Measurements from ENCODE around the gene GFM2. TPM values are rescaled to one million over a fixed set of nuclear protein-coding genes. Genes with fewer than 3 reads are reported as not detected.
"Not testable (repeated sequence)": the region's sequence is repeated elsewhere in the genome, so short reads cannot be mapped to it uniquely, and the experiment has no call there.

The GFM2 gene
- total RNA-seq, 1 donor from 2014 or later, result 31.8 TPM

GRCh38 chr5:74772359-74772758, 5.4 kb upstream of the GFM2 start:
- Histone ChIP-seq H3K36me3 (ENCODE audit: control insufficient read depth in 3 of 3, insufficient read depth in 3 of 3, low read length in 3 of 3) (peaks cover 6 to 51% (median 49%) of the 10 kb centered on the region in 3 donors), H3K27me3 (ENCODE audit: control insufficient read depth in 3 of 3, insufficient read depth in 3 of 3, low read length in 3 of 3) (no peaks in the 10 kb centered on the region), H3K27ac (ENCODE audit: low read depth, low read length) (no peak overlapping the region), H3K4me3 (ENCODE audit: low read length in 3 of 3) (no peak overlapping the region), H3K9ac (ENCODE audit: low read depth in 1 of 3, low read length in 3 of 3) (no peak overlapping the region), H3K4me1 (ENCODE audit: control insufficient read depth in 3 of 3, insufficient read depth in 3 of 3, low read length in 3 of 3) (peaks cover 6 to 10% (median 8%) of the 10 kb centered on the region in 3 donors), H3K9me3 (ENCODE audit: control insufficient read depth in 3 of 3, low read length in 3 of 3) (no peaks in the 10 kb centered on the region)

GRCh38 chr5:74767579-74767913, 629 bp upstream of the GFM2 start:
- peak overlapping the region; percentile 88 to 97 (median 90) for H3K4me3 ChIP-seq (ENCODE audit: low read length in 3 of 3)
- no peaks in the 10 kb centered on the region for H3K27me3 ChIP-seq (ENCODE audit: control insufficient read depth in 3 of 3, insufficient read depth in 3 of 3, low read length in 3 of 3)
- peak overlapping the region; percentile 61 for H3K27ac ChIP-seq (ENCODE audit: low read depth, low read length)
- peak overlapping the region; percentile 88 to 96 (median 96) for H3K9ac ChIP-seq (ENCODE audit: low read depth in 1 of 3, low read length in 3 of 3)
- H3K9me3 ChIP-seq (ENCODE audit: control insufficient read depth in 3 of 3, low read length in 3 of 3), result no peaks in the 10 kb centered on the region
- peaks cover under 1 to 25% (median 23%) of the 10 kb centered on the region in 3 donors for H3K36me3 ChIP-seq (ENCODE audit: control insufficient read depth in 3 of 3, insufficient read depth in 3 of 3, low read length in 3 of 3)
- peaks cover 21 to 25% (median 22%) of the 10 kb centered on the region in 3 donors for H3K4me1 ChIP-seq (ENCODE audit: control insufficient read depth in 3 of 3, insufficient read depth in 3 of 3, low read length in 3 of 3)

DNA sequence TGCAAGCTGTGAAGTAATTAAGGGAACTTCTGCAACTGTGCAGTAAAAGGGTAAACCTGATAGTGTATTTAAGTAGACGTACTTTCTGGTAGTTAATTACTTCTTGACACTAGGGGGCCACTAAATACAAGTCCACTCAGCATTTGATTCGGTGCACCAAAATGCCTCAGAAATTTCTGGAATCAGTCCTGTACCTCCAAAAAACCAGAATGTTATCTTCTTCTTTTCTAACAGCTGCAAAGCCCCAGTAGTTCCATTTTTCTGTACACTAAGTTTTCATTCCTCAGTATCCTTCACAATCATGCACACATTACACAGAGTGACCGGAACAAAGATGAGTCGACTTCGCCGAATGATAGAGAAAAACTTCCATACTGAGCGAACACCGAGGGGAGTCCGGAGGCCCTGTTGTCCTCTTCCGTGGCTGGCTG, 484 bp downstream of the GFM2 start:
- Histone ChIP-seq H3K27me3 (ENCODE audit: control insufficient read depth in 3 of 3, insufficient read depth in 3 of 3, low read length in 3 of 3) (no peaks in the 10 kb centered on the region), H3K4me3 (ENCODE audit: low read length in 3 of 3) (peak overlapping the region; percentile 88 to 97 (median 90)), H3K9ac (ENCODE audit: low read depth in 1 of 3, low read length in 3 of 3) (peak overlapping the region; percentile 88 to 96 (median 96)), H3K9me3 (ENCODE audit: control insufficient read depth in 3 of 3, low read length in 3 of 3) (no peaks in the 10 kb centered on the region), H3K27ac (ENCODE audit: low read depth, low read length) (peak overlapping the region; percentile 61), H3K4me1 (ENCODE audit: control insufficient read depth in 3 of 3, insufficient read depth in 3 of 3, low read length in 3 of 3) (peaks cover 21 to 25% (median 23%) of the 10 kb centered on the region in 3 donors), H3K36me3 (ENCODE audit: control insufficient read depth in 3 of 3, insufficient read depth in 3 of 3, low read length in 3 of 3) (peaks cover 0 to 22% (median 19%) of the 10 kb centered on the region in 3 donors)

DNA sequence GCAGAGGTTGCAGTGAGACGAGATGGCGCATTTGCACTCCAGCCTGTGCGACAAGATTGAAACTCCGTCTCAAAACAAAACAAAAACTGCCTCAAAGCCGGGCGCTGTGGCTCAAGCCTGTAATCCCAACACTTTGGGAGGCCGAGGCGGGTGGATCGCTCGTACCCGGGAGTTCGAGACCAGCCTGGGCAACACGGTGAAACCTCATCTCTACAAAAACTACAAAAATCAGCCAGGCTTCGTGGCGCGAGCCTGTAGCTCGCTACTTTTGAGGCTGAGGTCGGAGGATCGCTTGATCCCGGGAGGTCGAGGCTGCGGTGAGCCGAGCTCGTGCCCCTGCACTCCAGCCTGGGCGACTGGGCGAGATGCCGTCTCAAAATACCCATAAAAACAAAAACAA, 988 bp downstream of the GFM2 start:
- Histone ChIP-seq H3K9me3 (ENCODE audit: control insufficient read depth in 3 of 3, low read length in 3 of 3) (no peaks in the 10 kb centered on the region), H3K36me3 (ENCODE audit: control insufficient read depth in 3 of 3, insufficient read depth in 3 of 3, low read length in 3 of 3) (peaks cover 0 to 18% (median 18%) of the 10 kb centered on the region in 3 donors), H3K4me1 (ENCODE audit: control insufficient read depth in 3 of 3, insufficient read depth in 3 of 3, low read length in 3 of 3) (peaks cover 21 to 25% (median 24%) of the 10 kb centered on the region in 3 donors), H3K27me3 (ENCODE audit: control insufficient read depth in 3 of 3, insufficient read depth in 3 of 3, low read length in 3 of 3) (no peaks in the 10 kb centered on the region), H3K27ac (ENCODE audit: low read depth, low read length) (no peak overlapping the region), H3K4me3 (ENCODE audit: low read length in 3 of 3) (peak overlapping the region; percentile 88 to 97 (median 90)), H3K9ac (ENCODE audit: low read depth in 1 of 3, low read length in 3 of 3) (peak overlapping the region; percentile 88 to 96 (median 96))

GRCh38 chr5:74765201-74765600, 1.7 kb downstream of the GFM2 start:
- Histone ChIP-seq H3K4me3 (ENCODE audit: low read length in 3 of 3) (peak overlapping the region in 2 of 3 donors; percentile 41 to 88), H3K9me3 (ENCODE audit: control insufficient read depth in 3 of 3, low read length in 3 of 3) (no peaks in the 10 kb centered on the region), H3K27me3 (ENCODE audit: control insufficient read depth in 3 of 3, insufficient read depth in 3 of 3, low read length in 3 of 3) (no peaks in the 10 kb centered on the region), H3K27ac (ENCODE audit: low read depth, low read length) (no peak overlapping the region), H3K36me3 (ENCODE audit: control insufficient read depth in 3 of 3, insufficient read depth in 3 of 3, low read length in 3 of 3) (peaks cover 2 to 16% (median 16%) of the 10 kb centered on the region in 3 donors), H3K4me1 (ENCODE audit: control insufficient read depth in 3 of 3, insufficient read depth in 3 of 3, low read length in 3 of 3) (peaks cover 21 to 25% (median 24%) of the 10 kb centered on the region in 3 donors), H3K9ac (ENCODE audit: low read depth in 1 of 3, low read length in 3 of 3) (peak overlapping the region in 1 of 3 donors; percentile 37)

- no peak overlapping the region for H3K4me3 ChIP-seq (ENCODE audit: low read length in 3 of 3)
Measured at GRCh38 chr5:74763504-74763903, 3.4 kb downstream of the GFM2 start.

DNA sequence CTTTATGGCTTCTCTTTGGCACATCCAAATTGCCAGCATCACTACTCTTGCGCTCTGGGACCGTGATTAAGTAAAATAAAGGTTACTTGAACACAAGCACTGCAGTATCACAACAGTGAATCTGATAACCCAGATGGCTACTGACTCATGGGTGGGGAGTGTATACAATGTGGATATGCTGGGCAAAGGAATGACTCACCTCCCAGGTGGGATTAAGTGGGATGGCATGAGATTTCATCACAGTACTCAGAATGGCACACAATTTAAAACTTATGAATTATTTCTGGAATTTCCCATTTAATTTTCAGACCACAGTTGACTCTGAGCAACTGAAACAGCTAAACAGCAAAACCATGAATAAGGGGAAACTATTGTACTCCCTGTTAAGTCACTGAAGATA, 4.3 kb downstream of the GFM2 start:
- no peak overlapping the region for H3K9ac ChIP-seq (ENCODE audit: low read depth in 1 of 3, low read length in 3 of 3)

More at GRCh38 chr5:74763504-74763903, 3.4 kb downstream of the GFM2 start:
- Histone ChIP-seq H3K4me1 (ENCODE audit: control insufficient read depth in 3 of 3, insufficient read depth in 3 of 3, low read length in 3 of 3) (peaks cover 21 to 25% (median 24%) of the 10 kb centered on the region in 3 donors), H3K27me3 (ENCODE audit: control insufficient read depth in 3 of 3, insufficient read depth in 3 of 3, low read length in 3 of 3) (no peaks in the 10 kb centered on the region), H3K9me3 (ENCODE audit: control insufficient read depth in 3 of 3, low read length in 3 of 3) (no peaks in the 10 kb centered on the region), H3K27ac (ENCODE audit: low read depth, low read length) (no peak overlapping the region), H3K36me3 (ENCODE audit: control insufficient read depth in 3 of 3, insufficient read depth in 3 of 3, low read length in 3 of 3) (peaks cover 4 to 14% (median 11%) of the 10 kb centered on the region in 3 donors), H3K9ac (ENCODE audit: low read depth in 1 of 3, low read length in 3 of 3) (no peak overlapping the region)

DNA sequence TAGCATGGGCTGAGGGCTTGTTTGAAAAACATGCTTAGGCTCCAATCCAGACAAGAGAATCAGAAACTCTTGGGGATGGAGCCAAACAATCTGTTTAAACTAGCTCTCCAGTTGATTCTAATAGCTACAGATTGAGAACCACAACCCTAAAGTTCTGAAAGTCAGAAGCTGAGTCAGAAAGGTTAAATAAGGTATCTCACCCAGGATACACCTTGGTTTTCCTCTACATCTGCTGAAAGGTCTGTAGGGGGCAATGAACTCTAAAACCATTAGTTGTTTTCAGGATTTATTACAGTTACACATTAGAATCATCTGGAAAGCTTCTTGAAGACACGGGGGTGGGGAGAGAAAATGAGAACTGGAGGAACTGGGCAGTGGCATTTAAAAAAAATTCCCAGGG, 5.7 kb downstream of the GFM2 start:
- H3K27ac ChIP-seq (ENCODE audit: low read depth, low read length), result no peak overlapping the region
- H3K4me3 ChIP-seq (ENCODE audit: low read length in 3 of 3), result no peak overlapping the region
- peaks cover 10 to 29% (median 28%) of the 10 kb centered on the region in 3 donors for H3K36me3 ChIP-seq (ENCODE audit: control insufficient read depth in 3 of 3, insufficient read depth in 3 of 3, low read length in 3 of 3)
- H3K27me3 ChIP-seq (ENCODE audit: control insufficient read depth in 3 of 3, insufficient read depth in 3 of 3, low read length in 3 of 3), result no peaks in the 10 kb centered on the region
- no peak overlapping the region for H3K9ac ChIP-seq (ENCODE audit: low read depth in 1 of 3, low read length in 3 of 3)
- H3K9me3 ChIP-seq (ENCODE audit: control insufficient read depth in 3 of 3, low read length in 3 of 3), result no peaks in the 10 kb centered on the region
- H3K4me1 ChIP-seq (ENCODE audit: control insufficient read depth in 3 of 3, insufficient read depth in 3 of 3, low read length in 3 of 3), result peaks cover 13 to 16% (median 15%) of the 10 kb centered on the region in 3 donors

More for the DNA sequence above, 4.3 kb downstream of the GFM2 start:
- Histone ChIP-seq H3K27ac (ENCODE audit: low read depth, low read length) (no peak overlapping the region), H3K36me3 (ENCODE audit: control insufficient read depth in 3 of 3, insufficient read depth in 3 of 3, low read length in 3 of 3) (peaks cover 10 to 20% (median 19%) of the 10 kb centered on the region in 3 donors), H3K27me3 (ENCODE audit: control insufficient read depth in 3 of 3, insufficient read depth in 3 of 3, low read length in 3 of 3) (no peaks in the 10 kb centered on the region), H3K9me3 (ENCODE audit: control insufficient read depth in 3 of 3, low read length in 3 of 3) (no peaks in the 10 kb centered on the region), H3K4me1 (ENCODE audit: control insufficient read depth in 3 of 3, insufficient read depth in 3 of 3, low read length in 3 of 3) (peaks cover 14 to 18% (median 18%) of the 10 kb centered on the region in 3 donors), H3K4me3 (ENCODE audit: low read length in 3 of 3) (no peak overlapping the region)

DNA sequence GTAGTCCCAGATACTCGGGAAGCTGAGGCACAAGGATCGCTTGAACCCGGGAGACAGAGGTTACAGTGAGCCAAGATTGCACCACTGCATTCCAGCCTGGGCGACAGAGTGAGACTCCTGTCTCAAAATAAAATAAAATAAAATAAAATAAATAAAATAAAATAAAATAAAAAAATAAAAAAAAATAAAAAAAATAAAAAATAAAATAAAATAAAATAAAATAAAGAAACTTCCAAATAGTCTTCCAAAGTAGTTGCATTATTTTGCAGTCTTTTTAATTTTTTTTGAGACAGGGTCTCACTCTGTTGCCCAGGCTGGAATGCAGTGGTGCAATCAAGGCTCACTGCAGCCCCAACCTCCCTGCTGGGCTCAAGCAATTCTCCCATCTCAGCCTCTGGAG, 18.2 kb downstream of the GFM2 start:
- H3K4me3 ChIP-seq (ENCODE audit: low read length in 3 of 3); H3K27me3 ChIP-seq (ENCODE audit: control insufficient read depth in 3 of 3, insufficient read depth in 3 of 3, low read length in 3 of 3); H3K27ac ChIP-seq (ENCODE audit: low read depth, low read length); H3K9ac ChIP-seq (ENCODE audit: low read depth in 1 of 3, low read length in 3 of 3); H3K4me1 ChIP-seq (ENCODE audit: control insufficient read depth in 3 of 3, insufficient read depth in 3 of 3, low read length in 3 of 3); H3K9me3 ChIP-seq (ENCODE audit: control insufficient read depth in 3 of 3, low read length in 3 of 3): not testable (repeated sequence)
- peaks cover 10 to 42% (median 40%) of the 10 kb centered on the region in 3 donors for H3K36me3 ChIP-seq (ENCODE audit: control insufficient read depth in 3 of 3, insufficient read depth in 3 of 3, low read length in 3 of 3)

DNA sequence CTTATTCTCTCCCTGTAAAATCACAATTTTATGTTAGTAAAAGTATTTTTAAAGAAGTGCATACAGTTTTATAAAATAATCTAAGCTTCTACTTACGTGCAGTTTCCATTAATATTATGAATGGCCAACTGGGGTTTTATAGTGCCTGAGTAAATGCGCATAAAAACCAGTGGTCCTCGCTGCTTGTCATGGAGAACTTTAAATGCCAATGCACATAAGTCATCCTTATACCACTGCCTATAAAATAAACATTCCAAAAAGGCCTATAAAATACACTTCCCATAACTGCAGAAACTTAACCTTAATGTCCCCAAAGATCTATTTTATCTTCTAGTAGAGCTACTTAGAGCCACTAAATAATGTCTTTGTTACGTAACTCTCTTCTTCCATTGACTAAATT, 28.5 kb downstream of the GFM2 start:
- Histone ChIP-seq H3K4me3 (ENCODE audit: low read length in 3 of 3) (no peak overlapping the region), H3K27ac (ENCODE audit: low read depth, low read length) (no peak overlapping the region), H3K36me3 (ENCODE audit: control insufficient read depth in 3 of 3, insufficient read depth in 3 of 3, low read length in 3 of 3) (peaks cover 13 to 54% (median 45%) of the 10 kb centered on the region in 3 donors), H3K4me1 (ENCODE audit: control insufficient read depth in 3 of 3, insufficient read depth in 3 of 3, low read length in 3 of 3) (no peaks in the 10 kb centered on the region), H3K27me3 (ENCODE audit: control insufficient read depth in 3 of 3, insufficient read depth in 3 of 3, low read length in 3 of 3) (no peaks in the 10 kb centered on the region), H3K9me3 (ENCODE audit: control insufficient read depth in 3 of 3, low read length in 3 of 3) (no peaks in the 10 kb centered on the region), H3K9ac (ENCODE audit: low read depth in 1 of 3, low read length in 3 of 3) (no peak overlapping the region)

Measured in skeletal muscle tissue (tissue), 4 donors.